Thyroid gland (tissue), 4 donors: ENCODE results near the gene PCMTD2. TPM values are rescaled to one million over a fixed set of nuclear protein-coding genes. Genes with fewer than 3 reads are reported as not detected.

ENCODE experiments used
- DNase-seq, 2 donors: peaks; one replicate each; pipeline ENCODE4 v3.0.0-alpha.2; 2019
- H3K27ac ChIP-seq, 3 donors: fragments of 200-600 bp; sonication (generic); 1 replicate in 2 of 3; 2 replicates in 1 of 3; pipeline ENCODE4 v1.5.1; 2016 to 2019; ENCODE audit warnings: mild to moderate bottlenecking in 1 of 3, moderate library complexity in 1 of 3
- H3K27me3 ChIP-seq: fragments of 200-600 bp; sonication (generic); one replicate; pipeline ENCODE4 v1.5.1; 2019
- H3K36me3 ChIP-seq, 2 donors: fragments of 200-600 bp; sonication (generic); one replicate each; pipeline ENCODE4 v1.5.1; 2016 to 2019
- H3K4me1 ChIP-seq, 2 donors: fragments of 200-600 bp; sonication (generic); one replicate each; pipeline ENCODE4 v1.5.1; 2017 to 2019
- H3K4me3 ChIP-seq, 3 donors: fragments of 200-600 bp; sonication (generic); replicated peaks in 1 of 3; 1 replicate in 2 of 3; 2 replicates in 1 of 3; pipeline ENCODE4 v1.5.1; 2016; ENCODE audit warnings: mild to moderate bottlenecking in 1 of 3
- H3K9me3 ChIP-seq: fragments of 200-600 bp; sonication (generic); one replicate; pipeline ENCODE4 v1.5.1; 2017
- CTCF ChIP-seq, 6 experiments: fragments of 200-600 bp in 3 of 6; fragments of 450-650 bp in 3 of 6; sonication (generic) in 3 of 6; IDR thresholded peaks; one replicate each; pipeline ENCODE4 v1.5.1; 2016 to 2019; ENCODE audit warnings: antibody characterized with exemption in 6 of 6, mild to moderate bottlenecking in 2 of 6, inconsistent platforms in 1 of 6, moderate library complexity in 1 of 6
- POLR2A ChIP-seq, 2 donors: fragments of 450-650 bp; IDR thresholded peaks; one replicate each; pipeline ENCODE4 v1.6.1; 2017; ENCODE audit warnings: antibody characterized with exemption in 2 of 2, mild to moderate bottlenecking in 2 of 2, moderate library complexity in 1 of 2
- WGBS, 2 donors: methylation state at CpG; one replicate each; pipeline ENCODE4 v1.1.5; 2017; 5-methylcytosine and 5-hydroxymethylcytosine counted together
- intact Hi-C: fragments of 100-400 bp; cut with DNase I; formaldehyde crosslinking; loops from one replicate; pipeline ENCODE4 v1.15.1; 2023
- total RNA-seq, 4 donors: library from RNA; depleted of rRNA; stranded (reverse); fragments of >200 nt; gene quantifications; one replicate each; pipeline ENCODE4 v1.2.3, GENCODE V29; 2016

PCMTD2 gene
- total RNA-seq, 4 donors from 2014 or later = 87.0 to 156 (median 124) TPM

DNA sequence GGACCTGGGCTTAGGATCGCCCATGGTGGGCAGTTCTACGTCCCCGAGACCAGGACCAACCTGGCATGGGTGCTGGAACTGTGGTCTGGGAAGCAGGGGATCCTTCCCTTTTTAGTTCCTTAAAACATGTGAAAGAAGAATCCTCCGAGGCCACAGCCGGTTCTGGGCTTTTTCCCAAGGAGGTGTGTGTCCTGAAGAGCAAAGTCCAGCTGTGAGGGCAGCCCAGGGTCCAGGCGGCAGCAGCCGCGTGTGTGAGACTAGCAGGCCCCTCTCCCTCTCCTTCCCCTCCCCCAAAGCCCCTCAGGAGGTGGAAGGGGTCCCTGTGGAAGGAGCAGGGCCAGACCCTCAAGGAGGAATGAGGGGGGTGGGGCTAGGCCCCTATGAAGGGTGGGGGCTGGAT is 35.1 kb upstream of the PCMTD2 start:
- intact Hi-C loops = no loop called here

GRCh38 chr20:64220891-64221527 is 34.5 kb upstream of the PCMTD2 start:
- H3K27me3 ChIP-seq = no peaks in the 10 kb centered on the region
- H3K36me3 ChIP-seq = no peaks in the 10 kb centered on the region
- TF ChIP-seq POLR2A (IDR thresholded peaks at IDR 0.05) (no peak), CTCF (IDR thresholded peaks at IDR 0.05) (no peak)
- intact Hi-C loops = no loop called here
- DNase-seq = no peak
- no peaks in the 10 kb centered on the region for H3K9me3 ChIP-seq
- WGBS, 2 donors = 88 to 89% methylated on average over 16 to 17 of the region's 17 CpGs
- H3K4me3 ChIP-seq = no peak overlapping the region
- no peak overlapping the region for H3K27ac ChIP-seq
- peaks cover 25 to 40% of the 10 kb centered on the region in 2 donors for H3K4me1 ChIP-seq

More for the DNA sequence above, 35.1 kb upstream of the PCMTD2 start:
- no peak for DNase-seq
- TF ChIP-seq CTCF (IDR thresholded peaks at IDR 0.05) (no peak), POLR2A (IDR thresholded peaks at IDR 0.05) (no peak)
- H3K36me3 ChIP-seq = no peaks in the 10 kb centered on the region
- no peaks in the 10 kb centered on the region for H3K9me3 ChIP-seq
- no peak overlapping the region for H3K4me3 ChIP-seq
- WGBS, 2 donors = 82 to 91% methylated on average over 7 to 8 of the region's 8 CpGs
- H3K27me3 ChIP-seq = no peaks in the 10 kb centered on the region
- no peak overlapping the region for H3K27ac ChIP-seq
- peaks cover 25 to 40% of the 10 kb centered on the region in 2 donors for H3K4me1 ChIP-seq

- 62 to 66% methylated on average over 3 to 5 of the region's 5 CpGs for WGBS, 2 donors
- no peaks in the 10 kb centered on the region for H3K36me3 ChIP-seq
- peak; percentile 12 to 20 for DNase-seq
- H3K4me1 ChIP-seq = peaks cover 25 to 35% of the 10 kb centered on the region in 2 donors
- H3K27ac ChIP-seq = peak overlapping the region; percentile 16 to 63 (median 24)
- TF ChIP-seq CTCF (IDR thresholded peaks at IDR 0.05) = no peak
- TF ChIP-seq POLR2A (IDR thresholded peaks at IDR 0.05) = no peak
- no peaks in the 10 kb centered on the region for H3K9me3 ChIP-seq
- H3K27me3 ChIP-seq = no peaks in the 10 kb centered on the region
- no peak overlapping the region for H3K4me3 ChIP-seq
- intact Hi-C loops = no loop called here
Measured at GRCh38 chr20:64222291-64222735, 33.2 kb upstream of the PCMTD2 start.

DNA sequence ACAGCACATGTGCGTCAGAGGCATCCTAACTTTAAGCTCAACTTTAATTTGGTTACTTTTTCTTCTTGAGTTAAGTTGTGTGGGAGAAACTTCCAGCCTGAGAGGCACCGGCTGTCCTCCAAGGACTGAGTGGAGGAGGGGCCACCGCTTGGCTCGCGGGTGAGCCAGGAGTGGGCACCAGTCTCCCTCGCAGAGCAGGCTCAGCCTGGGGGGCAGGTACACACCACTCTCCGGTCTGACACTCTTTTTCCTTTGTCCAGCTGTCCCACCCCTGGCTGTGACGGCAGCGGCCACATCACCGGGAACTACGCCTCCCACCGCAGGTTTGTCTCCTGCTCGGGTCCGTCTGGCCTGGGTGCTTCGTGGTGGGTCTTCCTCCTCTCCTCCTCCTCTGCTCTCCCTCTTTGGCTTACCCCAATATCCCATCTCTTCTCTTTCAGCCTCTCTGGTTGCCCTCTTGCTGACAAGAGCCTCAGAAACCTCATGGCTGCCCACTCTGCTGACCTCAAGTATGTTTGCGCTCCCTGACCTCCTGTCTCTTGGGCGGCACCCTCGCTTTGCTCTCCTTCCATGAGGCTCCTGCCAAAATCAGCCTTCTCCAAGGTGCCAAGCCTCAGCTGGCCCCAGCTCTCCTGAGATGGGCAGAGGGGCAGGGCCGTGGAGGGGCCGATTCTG is 32.6 kb upstream of the PCMTD2 start:
- Histone ChIP-seq H3K9me3 (no peaks in the 10 kb centered on the region), H3K36me3 (no peaks in the 10 kb centered on the region), H3K27ac (peak overlapping the region in 2 of 3 donors; percentile 16 to 63), H3K4me1 (peaks cover 25 to 35% of the 10 kb centered on the region in 2 donors), H3K4me3 (no peak overlapping the region), H3K27me3 (no peaks in the 10 kb centered on the region)
- TF ChIP-seq POLR2A (IDR thresholded peaks at IDR 0.05) (no peak), CTCF (IDR thresholded peaks at IDR 0.05) (no peak)
- DNase-seq = peak; percentile 79 to 82
- WGBS, 2 donors = 49% methylated on average over 20 of the region's 20 CpGs
- intact Hi-C loops = no loop called here

DNA sequence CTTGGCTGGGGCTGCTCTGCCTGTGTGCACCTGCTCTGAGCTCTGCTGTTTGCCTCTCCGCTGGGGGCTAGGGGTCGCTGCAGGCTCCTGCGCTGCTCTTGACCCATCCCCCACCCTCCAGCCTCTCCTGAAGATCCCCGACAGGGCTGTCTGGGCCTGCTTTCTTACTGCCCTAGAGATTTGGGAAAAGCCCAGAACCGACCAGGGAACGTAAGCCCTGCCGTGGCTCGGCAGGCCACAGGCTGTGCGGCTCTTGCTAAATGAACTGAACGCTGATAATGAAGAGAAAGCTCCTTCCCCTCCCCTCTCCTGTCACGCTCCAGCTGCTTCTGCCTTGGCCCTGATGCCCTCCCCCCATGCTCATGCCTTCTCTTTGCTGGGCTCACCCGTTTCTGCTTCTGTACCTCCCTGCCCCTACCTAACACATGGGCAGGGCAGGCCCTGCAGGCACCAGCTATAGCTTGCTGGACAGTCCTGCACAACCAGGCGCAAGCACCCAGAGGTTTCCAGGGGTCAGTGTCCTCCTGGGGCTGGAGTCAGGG is 32.0 kb upstream of the PCMTD2 start:
- Histone ChIP-seq H3K36me3 (no peaks in the 10 kb centered on the region), H3K27ac (peak overlapping the region; percentile 16 to 63 (median 49)), H3K4me1 (peaks cover 25 to 35% of the 10 kb centered on the region in 2 donors), H3K9me3 (no peaks in the 10 kb centered on the region), H3K4me3 (no peak overlapping the region), H3K27me3 (no peaks in the 10 kb centered on the region)
- peak; percentile 71 to 73 for DNase-seq
- TF ChIP-seq CTCF (IDR thresholded peaks at IDR 0.05) (peak in 3 of 6 experiments; percentile 28 to 53 (median 35)), POLR2A (IDR thresholded peaks at IDR 0.05) (no peak)
- intact Hi-C loops = no loop called here
- 29 to 37% methylated on average over 7 to 13 of the region's 13 CpGs for WGBS, 2 donors
